ENCODE data around the gene DIP2C.

DNA sequence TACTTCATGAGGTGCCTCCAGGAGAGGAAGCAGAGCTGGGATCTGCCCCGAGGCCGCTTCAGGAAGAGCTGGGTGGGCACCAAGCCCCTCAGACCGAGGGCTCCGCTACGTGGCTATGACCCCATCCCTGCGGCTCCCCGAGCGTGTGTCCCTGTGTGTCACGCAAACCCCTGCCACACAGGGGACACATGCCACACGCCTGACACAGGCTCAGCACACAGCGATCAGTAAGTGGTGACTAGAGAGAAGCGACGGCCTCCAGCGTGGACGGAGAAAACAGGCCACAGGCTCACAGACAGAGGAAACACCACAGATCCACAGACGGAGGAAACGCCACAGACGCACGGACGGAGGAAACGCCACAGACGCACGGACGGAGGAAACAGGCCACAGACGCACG lies 18.5 kb downstream of the DIP2C start:
- TF ChIP-seq, protein P1, sequence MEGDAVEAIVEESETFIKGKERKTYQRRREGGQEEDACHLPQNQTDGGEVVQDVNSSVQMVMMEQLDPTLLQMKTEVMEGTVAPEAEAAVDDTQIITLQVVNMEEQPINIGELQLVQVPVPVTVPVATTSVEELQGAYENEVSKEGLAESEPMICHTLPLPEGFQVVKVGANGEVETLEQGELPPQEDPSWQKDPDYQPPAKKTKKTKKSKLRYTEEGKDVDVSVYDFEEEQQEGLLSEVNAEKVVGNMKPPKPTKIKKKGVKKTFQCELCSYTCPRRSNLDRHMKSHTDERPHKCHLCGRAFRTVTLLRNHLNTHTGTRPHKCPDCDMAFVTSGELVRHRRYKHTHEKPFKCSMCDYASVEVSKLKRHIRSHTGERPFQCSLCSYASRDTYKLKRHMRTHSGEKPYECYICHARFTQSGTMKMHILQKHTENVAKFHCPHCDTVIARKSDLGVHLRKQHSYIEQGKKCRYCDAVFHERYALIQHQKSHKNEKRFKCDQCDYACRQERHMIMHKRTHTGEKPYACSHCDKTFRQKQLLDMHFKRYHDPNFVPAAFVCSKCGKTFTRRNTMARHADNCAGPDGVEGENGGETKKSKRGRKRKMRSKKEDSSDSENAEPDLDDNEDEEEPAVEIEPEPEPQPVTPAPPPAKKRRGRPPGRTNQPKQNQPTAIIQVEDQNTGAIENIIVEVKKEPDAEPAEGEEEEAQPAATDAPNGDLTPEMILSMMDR (IDR thresholded peaks at IDR 0.05) = no peak
- no peak for TF ChIP-seq POLR2A (IDR thresholded peaks at IDR 0.05)
